RWPE2 (cell line): ENCODE results near the gene GNL3.

ENCODE experiments used
- ATAC-seq: fragments of 200-7000 bp; cut with Tn5 transposase; 3 replicates; pipeline ENCODE4 v1.9.1; 2021; ENCODE audit warnings: low read depth
- DNase-seq: peaks from one replicate; pipeline ENCODE4 v3.0.0-alpha.2; 2020; ENCODE audit warnings: low spot score
- H3K27ac ChIP-seq: fragments of 450-650 bp; 2 replicates; pipeline ENCODE4 v1.5.1; 2017; ENCODE audit warnings: mild to moderate bottlenecking; ENCODE audit not compliant: poor library complexity, severe bottlenecking
- H3K27me3 ChIP-seq: fragments of 250-450 bp; sonication (Bioruptor Pico); 2 replicates; pipeline ENCODE4 v1.5.1; 2021; ENCODE audit warnings: mild to moderate bottlenecking, moderate library complexity; ENCODE audit not compliant: insufficient read depth, poor library complexity, severe bottlenecking
- H3K36me3 ChIP-seq: fragments of 250-450 bp; sonication (Bioruptor Pico); 2 replicates; pipeline ENCODE4 v1.5.1; 2020; ENCODE audit warnings: low read depth, mild to moderate bottlenecking, moderate library complexity
- H3K4me1 ChIP-seq: fragments of 250-450 bp; sonication (Bioruptor Pico); 2 replicates; pipeline ENCODE4 v1.5.1; 2021; ENCODE audit warnings: mild to moderate bottlenecking, moderate library complexity; ENCODE audit not compliant: insufficient read depth, poor library complexity, severe bottlenecking
- H3K4me3 ChIP-seq: fragments of 250-450 bp; sonication (Bioruptor Pico); 2 replicates; pipeline ENCODE4 v1.5.1; 2021; ENCODE audit warnings: mild to moderate bottlenecking, moderate library complexity; ENCODE audit not compliant: severe bottlenecking
- H3K9me3 ChIP-seq: fragments of 250-450 bp; sonication (Bioruptor Pico); 2 replicates; pipeline ENCODE4 v1.5.1; 2021; ENCODE audit warnings: mild to moderate bottlenecking, moderate library complexity; ENCODE audit not compliant: severe bottlenecking
- TF ChIP-seq, protein P1 (sequence below): fragments of 450-650 bp; IDR thresholded peaks from one replicate; pipeline ENCODE4 v1.5.1; 2017; ENCODE audit warnings: mild to moderate bottlenecking, moderate library complexity; ENCODE audit not compliant: poor library complexity, severe bottlenecking

GNL3 gene

DNA sequence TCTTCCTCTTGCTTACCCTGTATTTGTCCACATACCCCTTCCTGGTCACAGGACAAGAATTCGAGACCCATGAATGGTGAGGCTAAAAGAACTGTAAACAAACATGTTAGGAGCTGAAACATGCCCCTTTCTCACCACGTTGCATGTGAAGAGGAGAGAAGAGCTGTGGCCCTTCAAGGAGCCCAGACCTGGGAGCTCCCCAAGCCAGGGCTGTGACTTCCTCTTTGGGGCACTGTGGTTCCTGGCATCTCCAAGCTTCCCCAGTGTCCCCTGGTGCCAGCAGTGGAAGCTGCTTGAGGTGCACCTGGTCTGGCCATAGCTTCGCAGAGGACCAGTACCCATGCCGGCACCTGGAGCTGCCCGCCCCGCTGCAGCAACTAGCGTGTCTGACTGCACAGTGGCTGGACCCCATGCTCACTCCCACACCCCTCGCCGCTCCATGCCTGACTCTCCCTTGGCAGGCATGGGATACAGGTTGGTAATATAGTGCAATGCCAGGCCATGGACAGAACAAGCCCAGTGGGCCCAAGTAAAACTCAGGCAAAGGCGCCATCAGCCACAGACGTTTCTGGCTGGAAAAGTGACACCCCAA lies 30.0 kb downstream of the GNL3 start:
- no peaks in the 10 kb centered on the region for H3K4me1 ChIP-seq
- ATAC-seq: no peak
- no peaks in the 10 kb centered on the region for H3K9me3 ChIP-seq
- H3K27me3 ChIP-seq: no peaks in the 10 kb centered on the region
- no peak overlapping the region for H3K4me3 ChIP-seq
- H3K27ac ChIP-seq: no peak overlapping the region
- DNase-seq: no peak
- TF ChIP-seq, protein P1, sequence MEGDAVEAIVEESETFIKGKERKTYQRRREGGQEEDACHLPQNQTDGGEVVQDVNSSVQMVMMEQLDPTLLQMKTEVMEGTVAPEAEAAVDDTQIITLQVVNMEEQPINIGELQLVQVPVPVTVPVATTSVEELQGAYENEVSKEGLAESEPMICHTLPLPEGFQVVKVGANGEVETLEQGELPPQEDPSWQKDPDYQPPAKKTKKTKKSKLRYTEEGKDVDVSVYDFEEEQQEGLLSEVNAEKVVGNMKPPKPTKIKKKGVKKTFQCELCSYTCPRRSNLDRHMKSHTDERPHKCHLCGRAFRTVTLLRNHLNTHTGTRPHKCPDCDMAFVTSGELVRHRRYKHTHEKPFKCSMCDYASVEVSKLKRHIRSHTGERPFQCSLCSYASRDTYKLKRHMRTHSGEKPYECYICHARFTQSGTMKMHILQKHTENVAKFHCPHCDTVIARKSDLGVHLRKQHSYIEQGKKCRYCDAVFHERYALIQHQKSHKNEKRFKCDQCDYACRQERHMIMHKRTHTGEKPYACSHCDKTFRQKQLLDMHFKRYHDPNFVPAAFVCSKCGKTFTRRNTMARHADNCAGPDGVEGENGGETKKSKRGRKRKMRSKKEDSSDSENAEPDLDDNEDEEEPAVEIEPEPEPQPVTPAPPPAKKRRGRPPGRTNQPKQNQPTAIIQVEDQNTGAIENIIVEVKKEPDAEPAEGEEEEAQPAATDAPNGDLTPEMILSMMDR: no peak
- H3K36me3 ChIP-seq: peaks cover 21% of the 10 kb centered on the region

DNA sequence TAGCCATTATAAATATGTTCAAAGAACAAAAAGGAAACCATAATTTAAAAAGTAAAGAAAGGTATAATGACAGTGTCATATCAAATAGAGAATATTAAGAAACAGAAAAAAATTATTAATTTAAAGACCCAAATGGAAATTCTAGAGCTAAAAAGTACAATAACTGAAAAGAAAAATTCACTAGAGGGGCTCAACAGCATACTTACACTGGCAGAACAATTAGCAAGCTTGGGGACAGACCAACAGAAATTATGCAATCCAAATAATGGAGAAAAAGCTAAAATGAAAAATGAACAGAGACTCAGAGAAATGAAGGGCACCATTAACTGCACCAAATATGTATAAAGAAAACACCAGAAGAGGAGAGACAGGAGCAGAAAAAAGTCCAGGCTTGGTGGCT lies 33.8 kb downstream of the GNL3 start:
- TF ChIP-seq, protein P1: no peak
- Histone ChIP-seq H3K4me3 (no peak overlapping the region), H3K4me1 (no peaks in the 10 kb centered on the region)

DNA sequence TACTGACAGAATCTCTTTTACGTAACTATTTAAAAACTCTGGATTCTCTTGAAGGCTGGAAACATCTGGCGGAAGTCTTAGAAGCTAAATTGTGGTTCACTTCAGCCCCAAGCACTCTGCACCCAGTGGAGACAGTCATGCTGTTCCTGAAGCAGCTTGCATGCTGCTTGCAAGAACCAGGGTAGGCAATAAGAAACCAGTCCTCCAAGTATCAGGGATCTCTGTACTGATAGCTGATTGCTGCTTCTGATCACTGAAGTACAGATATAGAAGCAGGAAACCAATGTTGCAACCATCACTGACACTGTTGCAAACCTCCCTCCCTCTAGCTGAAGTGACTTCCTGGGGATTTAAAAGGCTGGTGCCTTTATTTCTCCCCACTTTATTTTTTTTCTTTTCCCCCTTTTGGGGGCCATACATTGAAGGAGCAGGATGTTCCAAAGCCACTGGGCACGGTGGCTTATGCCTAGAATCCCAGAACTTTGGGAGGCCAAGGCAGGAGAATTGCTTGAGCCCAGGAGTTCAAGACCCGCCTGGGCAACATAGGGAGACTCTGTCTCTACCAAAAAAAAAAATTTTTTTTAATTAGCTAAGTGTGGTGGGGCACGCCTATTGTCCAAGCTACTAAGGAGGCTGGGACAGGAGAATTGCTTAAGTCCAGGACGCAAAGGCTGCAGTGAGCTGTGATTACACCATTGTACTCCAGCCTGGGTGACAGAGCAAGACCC lies 35.3 kb downstream of the GNL3 start:
- H3K27me3 ChIP-seq: no peaks in the 10 kb centered on the region
- no peaks in the 10 kb centered on the region for H3K9me3 ChIP-seq
- no peak overlapping the region for H3K4me3 ChIP-seq
- TF ChIP-seq, protein P1: no peak
- ATAC-seq (no peak), DNase-seq (no peak)
- H3K4me1 ChIP-seq: no peaks in the 10 kb centered on the region
- H3K36me3 ChIP-seq: peaks cover 15% of the 10 kb centered on the region
- H3K27ac ChIP-seq: no peak overlapping the region

More for the DNA sequence above, 33.8 kb downstream of the GNL3 start:
- no peak overlapping the region for H3K27ac ChIP-seq
- H3K36me3 ChIP-seq: peaks cover 11% of the 10 kb centered on the region
- H3K27me3 ChIP-seq: no peaks in the 10 kb centered on the region
- ATAC-seq: no peak
- no peak for DNase-seq
- H3K9me3 ChIP-seq: no peaks in the 10 kb centered on the region

DNA sequence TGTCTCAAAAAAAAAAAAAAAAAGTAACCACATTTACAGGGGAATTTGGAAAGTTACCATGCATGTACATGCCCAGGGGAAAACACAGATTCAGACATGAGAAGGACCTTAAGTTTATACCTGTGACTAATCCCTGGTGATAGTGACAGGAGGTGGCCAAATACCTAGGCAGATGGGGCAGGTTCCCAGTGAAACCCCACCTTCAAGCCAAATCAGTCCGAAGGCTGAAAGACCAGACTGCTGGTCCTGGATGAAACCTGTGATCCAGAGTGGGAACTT lies 35.8 kb downstream of the GNL3 start:
- ATAC-seq (no peak), DNase-seq (no peak)
- TF ChIP-seq, protein P1: no peak
- H3K4me1 ChIP-seq: no peaks in the 10 kb centered on the region
- no peak overlapping the region for H3K27ac ChIP-seq
- H3K27me3 ChIP-seq: no peaks in the 10 kb centered on the region
- H3K36me3 ChIP-seq: peaks cover 15% of the 10 kb centered on the region
- H3K9me3 ChIP-seq: no peaks in the 10 kb centered on the region
- H3K4me3 ChIP-seq: no peak overlapping the region

DNA sequence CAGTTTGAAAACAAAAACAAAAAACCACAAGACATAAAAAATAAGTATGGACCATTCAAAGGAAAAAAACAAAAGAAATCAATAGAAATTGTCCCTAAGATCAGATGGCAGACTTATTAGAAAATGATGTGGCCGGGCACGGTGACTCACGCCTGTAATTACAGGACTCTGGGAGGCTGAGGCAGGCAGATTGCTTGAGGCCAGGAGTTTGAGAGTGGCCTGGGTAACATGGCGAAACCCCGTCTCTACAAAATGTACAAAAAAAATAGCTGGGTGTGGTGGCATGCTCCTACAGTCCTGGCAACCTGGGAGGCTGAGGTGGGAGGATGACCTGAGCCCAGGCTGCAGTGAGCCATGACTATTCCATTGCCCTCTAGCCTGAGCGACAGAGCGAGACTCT lies 36.7 kb downstream of the GNL3 start:
- Histone ChIP-seq H3K9me3 (no peaks in the 10 kb centered on the region), H3K4me1 (no peaks in the 10 kb centered on the region), H3K4me3 (no peak overlapping the region), H3K27ac (no peak overlapping the region), H3K36me3 (peaks cover 15% of the 10 kb centered on the region), H3K27me3 (no peaks in the 10 kb centered on the region)
- DNase-seq (no peak), ATAC-seq (no peak)
- TF ChIP-seq, protein P1: no peak
